ENCODE results near the gene RPL13. TPM values are rescaled to one million over a fixed set of nuclear protein-coding genes. Genes with fewer than 3 reads are reported as not detected.

The RPL13 gene
- total and polyA plus RNA-seq, 2 of the 8 experiments (the other 6 are each of a cell fraction or from before 2014, with no cell fraction given) = 2,162 to 7,384 TPM

GRCh38 chr16:89574681-89575246, 14.3 kb downstream of the RPL13 start (continued):
- no peak for TF ChIP-seq NRF1 (IDR thresholded peaks at IDR 0.05; ENCODE audit: low read depth, low read length)
- no peak for TF ChIP-seq GTF2F1 (IDR thresholded peaks at IDR 0.05; ENCODE audit: borderline replicate concordance, low read depth, low read length)
- no peak for TF ChIP-seq RXRA (IDR thresholded peaks at IDR 0.05; ENCODE audit: insufficient read depth, low read depth, low read length)
- no peak for TF ChIP-seq MAFK (IDR thresholded peaks at IDR 0.05; ENCODE audit: low read depth, low read length)
- no peak for TF ChIP-seq CTBP2 (IDR thresholded peaks at IDR 0.05; ENCODE audit: borderline replicate concordance, insufficient read depth, insufficient read length, low read length)
- TF ChIP-seq HDAC2 (IDR thresholded peaks at IDR 0.05; ENCODE audit: borderline replicate concordance in 1 of 2, low read depth in 2 of 2, low read length in 2 of 2) = no peak; a peak in 1 of 4 replicates
- no peak for TF ChIP-seq CHD1 (IDR thresholded peaks at IDR 0.05; ENCODE audit: low read depth, low read length)

Data from H1 (cell line).